Type B pancreatic cell (in vitro differentiated cells): ENCODE measurements around the gene TMPRSS3. TPM values are rescaled to one million over a fixed set of nuclear protein-coding genes. Genes with fewer than 3 reads are reported as not detected.

Experiments
- DNase-seq: peaks from one replicate; pipeline ENCODE4 v3.0.0; 2021; ENCODE audit warnings: mixed read lengths; ENCODE audit not compliant: unreplicated experiment; ENCODE audit errors: extremely low spot score
- H3K27ac Mint-ChIP-seq: 2 replicates; pipeline ENCODE4 v1.8.0; 2021; ENCODE audit warnings: mild to moderate bottlenecking, mixed read lengths
- H3K27me3 Mint-ChIP-seq: 2 replicates; pipeline ENCODE4 v1.8.0; 2021; ENCODE audit warnings: mixed read lengths
- H3K36me3 Mint-ChIP-seq: 2 replicates; pipeline ENCODE4 v1.8.0; 2021; ENCODE audit warnings: mixed read lengths
- H3K4me1 Mint-ChIP-seq: one replicate; pipeline ENCODE4 v1.8.0; 2021; ENCODE audit warnings: mixed read lengths; ENCODE audit not compliant: unreplicated experiment
- H3K4me3 Mint-ChIP-seq: 2 replicates; pipeline ENCODE4 v1.8.0; 2021; ENCODE audit warnings: mild to moderate bottlenecking, mixed read lengths
- H3K9me3 Mint-ChIP-seq: 2 replicates; pipeline ENCODE4 v1.8.0; 2021; ENCODE audit warnings: mixed read lengths
- total RNA-seq: library from RNA; stranded (reverse); gene quantifications from 2 replicates; pipeline ENCODE4 v1.2.1, GENCODE V29; 2021; ENCODE audit warnings: low replicate concordance
- TF ChIP-seq, protein P1 (sequence below): fragments of 200-600 bp; sonication (generic); conservative IDR thresholded peaks from 2 replicates; pipeline ENCODE4 v1.5.0; 2021; ENCODE audit warnings: antibody characterized with exemption, mild to moderate bottlenecking

Gene TMPRSS3
- total RNA-seq, 1 donor from 2014 or later: 1.3 TPM

GRCh38 chr21:42441963-42442362 lies 46.1 kb upstream of the TMPRSS3 start:
- TF ChIP-seq, protein P1, sequence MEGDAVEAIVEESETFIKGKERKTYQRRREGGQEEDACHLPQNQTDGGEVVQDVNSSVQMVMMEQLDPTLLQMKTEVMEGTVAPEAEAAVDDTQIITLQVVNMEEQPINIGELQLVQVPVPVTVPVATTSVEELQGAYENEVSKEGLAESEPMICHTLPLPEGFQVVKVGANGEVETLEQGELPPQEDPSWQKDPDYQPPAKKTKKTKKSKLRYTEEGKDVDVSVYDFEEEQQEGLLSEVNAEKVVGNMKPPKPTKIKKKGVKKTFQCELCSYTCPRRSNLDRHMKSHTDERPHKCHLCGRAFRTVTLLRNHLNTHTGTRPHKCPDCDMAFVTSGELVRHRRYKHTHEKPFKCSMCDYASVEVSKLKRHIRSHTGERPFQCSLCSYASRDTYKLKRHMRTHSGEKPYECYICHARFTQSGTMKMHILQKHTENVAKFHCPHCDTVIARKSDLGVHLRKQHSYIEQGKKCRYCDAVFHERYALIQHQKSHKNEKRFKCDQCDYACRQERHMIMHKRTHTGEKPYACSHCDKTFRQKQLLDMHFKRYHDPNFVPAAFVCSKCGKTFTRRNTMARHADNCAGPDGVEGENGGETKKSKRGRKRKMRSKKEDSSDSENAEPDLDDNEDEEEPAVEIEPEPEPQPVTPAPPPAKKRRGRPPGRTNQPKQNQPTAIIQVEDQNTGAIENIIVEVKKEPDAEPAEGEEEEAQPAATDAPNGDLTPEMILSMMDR: no peak
- no peak overlapping the region for H3K27ac Mint-ChIP-seq
- no peaks in the 10 kb centered on the region for H3K36me3 Mint-ChIP-seq
- peaks cover 14% of the 10 kb centered on the region for H3K27me3 Mint-ChIP-seq
- H3K4me3 Mint-ChIP-seq: no peak overlapping the region
- DNase-seq: no peak
- H3K4me1 Mint-ChIP-seq: no peaks in the 10 kb centered on the region
- H3K9me3 Mint-ChIP-seq: no peaks in the 10 kb centered on the region

DNA sequence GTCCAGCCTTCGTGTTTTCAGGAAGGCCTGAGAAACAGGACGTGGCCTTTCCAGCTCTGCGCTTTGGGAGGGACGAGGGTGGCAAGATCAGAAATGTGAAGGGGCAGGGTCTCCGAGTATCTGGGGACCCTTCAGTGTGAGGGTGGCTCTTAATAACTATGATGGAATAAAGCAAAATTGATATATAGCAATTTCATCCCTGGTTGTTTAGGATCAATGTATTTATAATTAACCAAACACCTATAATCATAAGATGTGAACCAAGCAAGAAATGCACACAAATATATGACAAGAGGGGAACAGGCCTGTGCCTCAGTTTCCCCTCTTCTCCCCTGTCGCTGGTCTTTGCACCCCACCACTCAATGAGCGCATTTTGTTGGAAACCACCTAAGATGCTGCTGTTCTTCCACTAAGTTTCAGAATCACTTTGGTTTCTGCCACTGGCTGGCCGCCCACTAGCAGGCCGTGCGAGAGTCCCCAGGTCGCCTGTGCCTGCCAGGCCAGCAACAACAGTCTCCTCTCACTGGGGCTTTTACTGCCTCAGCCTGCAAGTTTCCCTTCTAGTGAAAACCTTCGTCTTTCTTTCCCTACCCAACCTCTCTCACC lies 44.4 kb upstream of the TMPRSS3 start:
- Mint-ChIP-seq H3K27me3 (peaks cover 13% of the 10 kb centered on the region), H3K4me1 (no peaks in the 10 kb centered on the region), H3K4me3 (no peak overlapping the region), H3K9me3 (no peaks in the 10 kb centered on the region), H3K27ac (no peak overlapping the region), H3K36me3 (no peaks in the 10 kb centered on the region)
- DNase-seq: no peak
- TF ChIP-seq, protein P1: no peak

- DNase-seq: no peak
- Mint-ChIP-seq H3K9me3 (no peaks in the 10 kb centered on the region), H3K4me3 (no peak overlapping the region), H3K36me3 (no peaks in the 10 kb centered on the region), H3K4me1 (no peaks in the 10 kb centered on the region), H3K27me3 (peaks cover 19% of the 10 kb centered on the region), H3K27ac (no peak overlapping the region)
- TF ChIP-seq, protein P1: no peak
Observed at GRCh38 chr21:42439284-42440186, 43.7 kb upstream of the TMPRSS3 start.

DNA sequence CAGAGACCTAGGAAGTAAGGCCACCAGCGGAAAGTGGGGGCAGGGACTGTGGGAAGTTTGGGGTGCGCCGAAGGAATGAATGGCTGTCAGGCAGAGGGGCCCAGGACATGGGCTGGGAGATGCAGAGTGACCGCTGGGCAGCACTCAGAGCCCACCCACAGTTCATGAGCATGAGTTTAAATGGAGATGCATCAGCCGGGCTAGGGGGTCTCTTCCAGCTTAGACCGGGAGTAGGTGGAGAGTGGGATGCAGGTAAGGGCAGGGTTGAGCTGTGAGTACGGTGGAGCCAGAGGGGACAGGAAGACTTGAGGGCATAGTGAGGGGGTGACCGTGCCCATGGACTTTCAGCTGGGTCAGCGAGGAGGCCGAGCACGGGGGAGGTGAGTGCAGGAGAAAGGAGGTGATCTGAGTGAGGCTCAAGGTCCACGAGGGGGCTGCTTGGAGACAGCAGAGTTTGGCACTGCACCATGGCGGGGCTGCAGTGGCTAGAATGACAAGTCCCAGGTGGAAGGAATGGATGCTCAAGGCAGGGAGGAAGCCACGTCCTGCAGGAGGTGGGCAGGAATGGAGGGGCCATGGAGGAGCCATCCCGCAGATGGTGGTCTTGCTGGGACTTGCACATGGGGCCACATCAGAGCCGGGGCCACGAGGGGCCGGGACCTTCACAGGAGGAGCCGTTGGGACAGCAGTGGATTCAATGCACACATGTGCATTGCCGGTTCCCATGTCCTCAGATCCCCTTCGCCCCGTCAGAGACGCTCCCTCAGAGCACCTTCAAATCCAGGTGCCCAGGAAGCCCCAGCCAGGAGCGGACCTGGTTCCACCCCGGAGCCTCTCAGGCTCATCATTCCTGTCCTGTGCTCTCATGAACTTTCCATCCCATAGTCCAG lies 42.7 kb upstream of the TMPRSS3 start:
- DNase-seq: no peak
- no peaks in the 10 kb centered on the region for H3K36me3 Mint-ChIP-seq
- no peaks in the 10 kb centered on the region for H3K9me3 Mint-ChIP-seq
- TF ChIP-seq, protein P1: no peak
- H3K4me3 Mint-ChIP-seq: no peak overlapping the region
- H3K27ac Mint-ChIP-seq: no peak overlapping the region
- no peaks in the 10 kb centered on the region for H3K4me1 Mint-ChIP-seq
- peaks cover 21% of the 10 kb centered on the region for H3K27me3 Mint-ChIP-seq

DNA sequence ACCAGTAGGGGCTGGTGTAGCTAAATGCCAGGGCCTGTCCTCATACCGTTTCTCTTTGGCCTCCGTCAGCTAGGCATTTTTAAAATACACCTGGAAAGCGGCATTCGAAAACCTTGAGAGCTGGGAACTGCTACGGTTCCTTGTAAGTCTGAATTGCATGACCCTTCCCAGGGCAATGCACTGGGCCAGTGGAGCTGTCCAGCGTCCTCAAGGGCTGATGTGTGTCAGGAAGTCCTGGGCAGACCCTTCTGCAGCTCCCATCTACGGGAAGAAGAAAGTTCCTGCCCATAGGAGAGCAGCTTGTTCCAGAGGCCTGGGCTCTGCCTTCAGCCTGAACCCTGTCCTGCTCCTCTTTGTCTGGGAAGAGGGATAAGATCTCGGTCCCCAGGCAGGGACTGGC lies 41.9 kb upstream of the TMPRSS3 start:
- no peak for DNase-seq
- H3K27me3 Mint-ChIP-seq: peaks cover 25% of the 10 kb centered on the region
- TF ChIP-seq, protein P1: no peak
- H3K9me3 Mint-ChIP-seq: peaks cover under 1% of the 10 kb centered on the region
- H3K4me3 Mint-ChIP-seq: no peak overlapping the region
- no peak overlapping the region for H3K27ac Mint-ChIP-seq
- H3K36me3 Mint-ChIP-seq: no peaks in the 10 kb centered on the region
- no peaks in the 10 kb centered on the region for H3K4me1 Mint-ChIP-seq
